Measurements from ENCODE around the gene CAPZA1. TPM values are rescaled to one million over a fixed set of nuclear protein-coding genes. Genes with fewer than 3 reads are reported as not detected.

The CAPZA1 gene
- total and polyA plus RNA-seq, 2 of the 8 experiments (the other 6 are each of a cell fraction or from before 2014, with no cell fraction given), result 48.9 to 107 TPM

DNA sequence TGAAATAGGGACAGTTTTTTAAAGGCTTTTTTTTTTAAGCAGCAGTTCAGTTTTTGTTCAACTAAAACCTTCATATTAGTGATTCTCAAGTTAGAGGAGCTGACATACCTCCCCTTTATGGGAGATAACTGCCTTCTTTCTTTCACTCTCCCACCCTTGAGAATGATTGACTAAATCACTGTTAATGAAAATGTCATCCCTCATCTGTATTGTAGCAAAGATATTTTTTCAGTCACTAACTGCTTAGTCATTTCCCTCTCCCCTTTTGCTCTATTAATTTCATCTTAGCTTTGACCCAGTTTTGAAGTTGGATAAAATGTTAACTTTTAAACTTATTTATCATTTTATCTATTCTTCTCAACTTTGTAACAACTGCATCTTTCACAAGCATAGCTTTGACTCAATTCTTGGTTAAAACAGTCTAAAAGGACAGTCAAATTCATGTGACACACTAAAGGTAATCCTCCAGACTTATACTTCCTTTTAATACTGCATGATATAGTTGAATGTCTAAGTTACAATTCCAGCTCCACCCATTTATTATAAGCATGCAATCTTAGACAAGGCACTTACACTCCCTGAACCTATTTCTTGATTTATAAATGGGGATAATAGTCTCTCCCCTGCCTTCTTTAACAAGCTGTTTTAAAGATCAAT is 17.1 kb downstream of the CAPZA1 start:
- no peak overlapping the region for H3K23ac ChIP-seq (ENCODE audit: insufficient read length)
- H2BK15ac ChIP-seq (ENCODE audit: low read length), result no peak overlapping the region
- peaks cover 9 to 80% of the 10 kb centered on the region in 2 experiments; a peak in 3 of 4 replicates for H3K79me2 ChIP-seq (ENCODE audit: control insufficient read depth in 1 of 2, insufficient read depth in 2 of 2, low read length in 2 of 2)
- no peaks in the 10 kb centered on the region for H3K9me3 ChIP-seq (ENCODE audit: insufficient read depth in 2 of 2, low read depth in 1 of 2, low read length in 1 of 2)
- H3K4me1 ChIP-seq (replicated peaks in 1 of 4; ENCODE audit: control insufficient read depth in 3 of 4, insufficient read depth in 4 of 4, low read length in 3 of 4), result no peaks in the 10 kb centered on the region
- no peak overlapping the region for H3K27ac ChIP-seq (ENCODE audit: low read depth, low read length)
- H4K5ac ChIP-seq (ENCODE audit: insufficient read length, low read depth, low read length), result no peak overlapping the region
- no peak for DNase-seq (ENCODE audit: low read depth in 1 of 2, low spot score in 2 of 2)
- H2AFZ ChIP-seq (ENCODE audit: low read length), result no peak overlapping the region
- TF ChIP-seq SP1 (IDR thresholded peaks at IDR 0.05; ENCODE audit: low read depth, low read length), result no peak
- TF ChIP-seq, protein P1, sequence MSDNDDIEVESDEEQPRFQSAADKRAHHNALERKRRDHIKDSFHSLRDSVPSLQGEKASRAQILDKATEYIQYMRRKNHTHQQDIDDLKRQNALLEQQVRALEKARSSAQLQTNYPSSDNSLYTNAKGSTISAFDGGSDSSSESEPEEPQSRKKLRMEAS (IDR thresholded peaks at IDR 0.05), result no peak
- TF ChIP-seq CBX5 (IDR thresholded peaks at IDR 0.05; ENCODE audit: low read depth, low read length), result no peak
- no peak for TF ChIP-seq MAFK (IDR thresholded peaks at IDR 0.05; ENCODE audit: low read depth, low read length)
- no peak for TF ChIP-seq SP2 (IDR thresholded peaks at IDR 0.05; ENCODE audit: low read length)
- no peak for TF ChIP-seq RBBP5 (IDR thresholded peaks at IDR 0.05; ENCODE audit: borderline replicate concordance, low read depth, low read length)
- TF ChIP-seq EP300 (IDR thresholded peaks at IDR 0.05; ENCODE audit: borderline replicate concordance in 1 of 2, low read depth in 2 of 2, low read length in 2 of 2), result no peak
- TF ChIP-seq POLR2A (IDR thresholded peaks at IDR 0.05; ENCODE audit: control extremely low read depth in 1 of 2, low read depth in 2 of 2, low read length in 2 of 2), result no peak
- no peak for TF ChIP-seq BRCA1 (IDR thresholded peaks at IDR 0.05; ENCODE audit: low read depth, low read length)
- no peak for TF ChIP-seq USF2 (IDR thresholded peaks at IDR 0.05; ENCODE audit: low read length)
- no peak for TF ChIP-seq POU5F1 (IDR thresholded peaks at IDR 0.05; ENCODE audit: low read depth, low read length)
- no peak for TF ChIP-seq BACH1 (IDR thresholded peaks at IDR 0.05; ENCODE audit: low read length)
- no peak overlapping the region for H3K4me2 ChIP-seq (ENCODE audit: insufficient read depth in 1 of 2, low read depth in 2 of 2, low read length in 2 of 2)
- no peak overlapping the region for H2BK5ac ChIP-seq (ENCODE audit: low read depth, low read length)
- no peaks in the 10 kb centered on the region for H3K23me2 ChIP-seq (ENCODE audit: low read depth, low read length)
- no peak overlapping the region for H2BK12ac ChIP-seq (ENCODE audit: low read depth, low read length)
- no peak overlapping the region for H3K14ac ChIP-seq (ENCODE audit: insufficient read length)
- H2AK5ac ChIP-seq (ENCODE audit: low read depth, low read length), result no peak overlapping the region
- CTCF ChIA-PET (ENCODE audit: partially characterized antibody), result interaction anchor here (1.0 to 1.9 kb wide), 4 partner anchors 11 to 36 kb away, joined by 3 to 5 read pairs (median 4); partner anchors contain the start of genes CAPZA1 and ST7L
- no peak overlapping the region for H2BK20ac ChIP-seq (ENCODE audit: low read length)
- no peak overlapping the region for H2BK120ac ChIP-seq (replicated peaks; ENCODE audit: low read depth, low read length)
- H4K8ac ChIP-seq (ENCODE audit: extremely low read depth, insufficient read depth, low read length), result no peak overlapping the region
- no peak overlapping the region for H4K91ac ChIP-seq (replicated peaks; ENCODE audit: insufficient read length, low read length)
- no peak overlapping the region for H3K56ac ChIP-seq (replicated peaks; ENCODE audit: insufficient read length, low read depth, low read length)
- H3K4me3 ChIP-seq (ENCODE audit: extremely low read depth in 1 of 4, insufficient read depth in 2 of 4, low read depth in 3 of 4, low read length in 4 of 4), result no peak overlapping the region
- no peak overlapping the region for H3K4ac ChIP-seq (replicated peaks; ENCODE audit: insufficient read length, low read depth, low read length)
- FAIRE-seq, result no peak
- POLR2A ChIA-PET (ENCODE audit: partially characterized antibody), result interaction anchor here (1.3 to 1.5 kb wide), 5 partner anchors 8 to 38 kb away, joined by 3 to 5 read pairs (median 3); partner anchors contain the start of genes MOV10 and ST7L
- H3K9ac ChIP-seq (replicated peaks in 1 of 4; ENCODE audit: extremely low read depth in 1 of 4, low read depth in 3 of 4, low read length in 3 of 4), result no peak overlapping the region
- no peaks in the 10 kb centered on the region for H3K79me1 ChIP-seq (ENCODE audit: low read depth, low read length)
- H3K18ac ChIP-seq (ENCODE audit: extremely low read depth, low read length), result no peak overlapping the region
- H3K27me3 ChIP-seq (replicated peaks in 1 of 4; ENCODE audit: control insufficient read depth in 3 of 4, extremely low read depth in 1 of 4, insufficient read depth in 3 of 4, low read length in 3 of 4), result no peaks in the 10 kb centered on the region
- H4K20me1 ChIP-seq (replicated peaks in 1 of 2; ENCODE audit: control insufficient read depth in 1 of 2, insufficient read depth in 2 of 2, low read length in 2 of 2), result peaks cover 7% of the 10 kb centered on the region in 2 experiments
- H3K36me3 ChIP-seq (ENCODE audit: control insufficient read depth in 2 of 4, insufficient read depth in 4 of 4, low read length in 3 of 4), result peaks cover 0 to 4% (median 0%) of the 10 kb centered on the region in 4 experiments; a peak in 2 of 8 replicates
